Skin epidermis (tissue), 12 donors: ENCODE data around the gene KLF6.
A peak's percentile ranks its signal among the peaks of the same experiment; 100 is the strongest.

Experiments
- H3K27ac ChIP-seq, 21 experiments: fragments of 200-600 bp; sonication (generic) in 11 of 21; one replicate each; pipeline ENCODE4 v1.5.0; 2020; ENCODE audit warnings: mild to moderate bottlenecking in 3 of 21, inconsistent platforms in 2 of 21, moderate library complexity in 2 of 21
- H3K4me3 ChIP-seq, 7 experiments: fragments of 200-600 bp; sonication (generic) in 2 of 7; one replicate each; pipeline ENCODE4 v1.5.0; 2020; ENCODE audit warnings: inconsistent platforms in 2 of 7, mild to moderate bottlenecking in 2 of 7, moderate library complexity in 1 of 7

KLF6 gene

GRCh38 chr10:3791974-3792633 is 7.1 kb upstream of the KLF6 start:
- peak overlapping the region in 1 of 21 experiments; percentile 34 for H3K27ac ChIP-seq

GRCh38 chr10:3790858-3791257 is 5.8 kb upstream of the KLF6 start:
- Histone ChIP-seq H3K27ac (no peak overlapping the region), H3K4me3 (no peak overlapping the region)

More at GRCh38 chr10:3791974-3792633, 7.1 kb upstream of the KLF6 start:
- no peak overlapping the region for H3K4me3 ChIP-seq

GRCh38 chr10:3790272-3790671 is 5.3 kb upstream of the KLF6 start:
- Histone ChIP-seq H3K4me3 (no peak overlapping the region), H3K27ac (no peak overlapping the region)

GRCh38 chr10:3789621-3790020 is 4.6 kb upstream of the KLF6 start:
- no peak overlapping the region for H3K4me3 ChIP-seq
- no peak overlapping the region for H3K27ac ChIP-seq

- no peak overlapping the region for H3K27ac ChIP-seq
These were observed 2.8 kb upstream of the KLF6 start for GRCh38 chr10:3787816-3788215.

GRCh38 chr10:3787016-3787400 is 2.0 kb upstream of the KLF6 start:
- peak overlapping the region in 9 of 21 experiments; percentile 99 to 100 (median 100) for H3K27ac ChIP-seq
- no peak overlapping the region for H3K4me3 ChIP-seq

More at GRCh38 chr10:3787816-3788215, 2.8 kb upstream of the KLF6 start:
- H3K4me3 ChIP-seq = no peak overlapping the region

GRCh38 chr10:3786295-3787015 is 1.4 kb upstream of the KLF6 start:
- Histone ChIP-seq H3K27ac (peak overlapping the region in 20 of 21 experiments; percentile 99 to 100 (median 100)), H3K4me3 (peak overlapping the region; percentile 71 to 98 (median 89))

- H3K27ac ChIP-seq = peak overlapping the region; percentile 99 to 100 (median 100)
- H3K4me3 ChIP-seq = peak overlapping the region; percentile 71 to 98 (median 89)
These were observed 852 bp upstream of the KLF6 start for GRCh38 chr10:3785851-3786271.

GRCh38 chr10:3785251-3785850 is 342 bp upstream of the KLF6 start:
- H3K27ac ChIP-seq = peak overlapping the region; percentile 99 to 100 (median 100)
- peak overlapping the region; percentile 71 to 98 (median 89) for H3K4me3 ChIP-seq

- peak overlapping the region; percentile 71 to 98 (median 89) for H3K4me3 ChIP-seq
These were observed 1.2 kb downstream of the KLF6 start for GRCh38 chr10:3783682-3784432.

GRCh38 chr10:3783316-3783681 is 1.7 kb downstream of the KLF6 start:
- peak overlapping the region; percentile 91 to 100 (median 100) for H3K27ac ChIP-seq
- peak overlapping the region; percentile 71 to 98 (median 89) for H3K4me3 ChIP-seq

More at GRCh38 chr10:3783682-3784432, 1.2 kb downstream of the KLF6 start:
- H3K27ac ChIP-seq = peak overlapping the region; percentile 91 to 100 (median 100)

- peak overlapping the region; percentile 71 to 98 (median 89) for H3K4me3 ChIP-seq
- peak overlapping the region; percentile 91 to 100 (median 100) for H3K27ac ChIP-seq
These were observed 2.3 kb downstream of the KLF6 start for GRCh38 chr10:3782451-3783315.

- H3K4me3 ChIP-seq = peak overlapping the region; percentile 71 to 98 (median 89)
- H3K27ac ChIP-seq = peak overlapping the region; percentile 91 to 100 (median 100)
These were observed 2.9 kb downstream of the KLF6 start for GRCh38 chr10:3782146-3782450.

GRCh38 chr10:3781468-3782145 is 3.4 kb downstream of the KLF6 start:
- Histone ChIP-seq H3K4me3 (peak overlapping the region; percentile 71 to 98 (median 89)), H3K27ac (peak overlapping the region; percentile 91 to 100 (median 100))

GRCh38 chr10:3780771-3781467 is 4.1 kb downstream of the KLF6 start:
- peak overlapping the region; percentile 91 to 100 (median 100) for H3K27ac ChIP-seq
- peak overlapping the region; percentile 71 to 98 (median 89) for H3K4me3 ChIP-seq

- Histone ChIP-seq H3K4me3 (peak overlapping the region; percentile 71 to 98 (median 89)), H3K27ac (peak overlapping the region; percentile 91 to 100 (median 100))
These were observed 4.8 kb downstream of the KLF6 start for GRCh38 chr10:3780021-3780770.

- H3K4me3 ChIP-seq = peak overlapping the region in 6 of 7 experiments; percentile 71 to 98 (median 80)
- peak overlapping the region; percentile 91 to 100 (median 100) for H3K27ac ChIP-seq
These were observed 5.8 kb downstream of the KLF6 start for GRCh38 chr10:3779158-3779741.
